Lower leg skin (tissue), 3 donors: Measurements from ENCODE around the gene PLIN3.

Source experiments
- CTCF ChIP-seq, 3 donors: fragments of 450-650 bp; IDR thresholded peaks; one replicate each; pipeline ENCODE4 v1.5.1; 2016; ENCODE audit warnings: antibody characterized with exemption in 3 of 3, mild to moderate bottlenecking in 3 of 3, moderate library complexity in 2 of 3
- POLR2A ChIP-seq, 2 donors: fragments of 450-650 bp; IDR thresholded peaks; one replicate each; pipeline ENCODE4 v1.6.1; 2016 to 2017; ENCODE audit warnings: antibody characterized with exemption in 2 of 2, mild to moderate bottlenecking in 1 of 2, moderate library complexity in 1 of 2

- TF ChIP-seq CTCF (IDR thresholded peaks at IDR 0.05) (no peak), POLR2A (IDR thresholded peaks at IDR 0.05) (no peak)
These were observed 29.7 kb upstream of the PLIN3 start for GRCh38 chr19:4897146-4897545.
